Activated effector memory CD4-positive, alpha-beta T cell treated with anti-CD3 and anti-CD28 coated beads, Interleukin-2, amount 50 U/mL, for 16 hours (primary cell): ENCODE measurements around the gene PRSS2.

Experiments used
- DNase-seq: peaks from one replicate; pipeline ENCODE4 v3.0.0-alpha.2; 2020

The PRSS2 gene

DNA sequence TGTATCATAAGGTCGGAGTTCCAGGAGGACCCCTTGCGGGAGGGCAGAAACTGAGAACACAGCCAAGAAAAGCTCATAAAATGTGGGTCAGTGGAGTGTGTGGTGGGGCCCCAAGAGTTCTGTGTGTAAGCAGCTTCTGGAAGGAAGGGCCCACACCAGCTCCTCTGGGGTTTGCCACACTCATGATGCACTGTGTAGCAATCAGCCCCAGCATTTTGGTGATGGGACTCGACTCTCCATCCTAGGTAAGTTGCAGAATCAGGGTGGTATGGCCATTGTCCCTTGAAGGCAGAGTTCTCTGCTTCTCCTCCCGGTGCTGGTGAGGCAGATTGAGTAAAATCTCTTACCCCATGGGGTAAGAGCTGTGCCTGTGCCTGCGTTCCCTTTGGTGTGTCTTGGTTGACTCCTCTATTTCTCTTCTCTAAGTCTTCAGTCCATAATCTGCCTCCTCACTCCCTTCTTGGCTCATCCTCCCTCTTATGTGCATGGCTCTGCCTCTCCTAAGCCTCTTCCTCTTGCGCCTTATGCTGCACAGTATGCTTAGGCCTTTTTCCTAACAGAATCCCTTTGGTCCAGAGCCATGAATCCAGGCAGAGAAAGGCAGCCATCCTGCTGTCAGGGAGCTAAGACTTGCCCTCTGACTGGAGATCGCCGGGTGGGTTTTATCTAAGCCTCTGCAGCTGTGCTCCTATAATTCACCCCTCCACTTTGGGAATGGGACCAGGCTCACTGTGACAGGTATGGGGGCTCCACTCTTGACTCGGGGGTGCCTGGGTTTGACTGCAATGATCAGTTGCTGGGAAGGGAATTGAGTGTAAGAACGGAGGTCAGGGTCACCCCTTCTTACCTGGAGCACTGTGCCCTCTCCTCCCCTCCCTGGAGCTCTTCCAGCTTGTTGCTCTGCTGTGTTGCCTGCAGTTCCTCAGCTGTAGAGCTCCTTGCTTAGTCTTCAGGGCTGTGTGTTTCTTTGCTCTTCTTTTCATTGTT, 17.8 kb downstream of the PRSS2 start:
- no peak for DNase-seq

DNA sequence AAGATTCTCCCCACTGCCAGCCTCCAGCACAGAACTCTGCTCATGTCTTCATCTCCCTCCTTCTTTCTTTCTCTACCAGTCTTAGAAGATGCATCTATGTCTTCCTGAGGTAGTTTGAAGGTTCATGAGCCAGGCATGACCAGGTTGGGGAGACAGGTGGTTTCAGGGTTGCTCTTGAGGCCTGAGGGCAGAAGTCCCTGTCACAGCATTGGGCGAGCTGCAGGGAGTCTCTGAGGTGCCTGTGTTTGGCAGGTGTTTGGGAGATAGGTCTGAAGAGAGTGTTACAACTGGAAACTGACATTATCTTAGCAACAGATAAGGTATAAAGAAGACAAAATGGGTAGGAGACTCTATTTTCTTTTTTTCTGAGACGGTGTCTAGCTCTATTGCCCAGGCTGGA, 18.7 kb downstream of the PRSS2 start:
- no peak for DNase-seq

DNA sequence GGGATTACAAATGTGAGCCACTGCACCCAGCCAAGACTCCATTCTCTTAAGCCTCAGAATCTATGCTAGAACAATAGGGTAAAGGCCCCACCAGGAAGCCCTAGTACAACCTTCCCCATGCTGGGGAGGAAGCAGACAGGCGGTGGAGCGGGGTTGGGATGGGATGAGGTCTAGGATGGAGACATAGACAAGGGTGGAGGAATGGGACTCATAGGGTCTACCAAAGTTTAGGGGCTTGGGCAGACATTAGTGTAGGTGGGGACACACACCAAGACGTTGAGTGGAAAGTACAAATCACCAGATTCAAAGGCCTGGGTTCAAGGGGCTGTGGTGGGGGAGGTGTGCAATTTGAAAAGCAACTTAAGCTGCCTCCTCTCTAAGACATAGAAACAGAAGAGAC, 19.3 kb downstream of the PRSS2 start:
- DNase-seq: no peak

DNA sequence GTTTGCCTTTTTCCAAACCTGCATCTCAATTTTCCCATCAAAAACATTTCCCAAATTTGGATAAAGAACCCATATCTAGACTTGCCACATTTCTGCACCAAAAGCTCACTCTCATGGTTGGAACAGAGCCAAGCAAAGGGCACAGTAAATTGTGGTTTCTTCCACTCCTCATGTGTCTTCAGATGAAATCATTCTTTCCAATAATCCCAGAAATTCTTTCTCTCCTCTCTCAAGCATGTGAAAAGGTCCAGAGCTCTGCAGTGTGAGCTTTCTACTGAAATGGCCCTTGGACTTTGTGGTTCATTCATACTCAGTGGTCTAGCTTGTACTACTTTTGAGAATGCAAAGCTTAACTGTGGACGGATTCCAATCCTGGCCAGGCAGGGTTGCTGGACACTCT, 19.8 kb downstream of the PRSS2 start:
- no peak for DNase-seq

DNA sequence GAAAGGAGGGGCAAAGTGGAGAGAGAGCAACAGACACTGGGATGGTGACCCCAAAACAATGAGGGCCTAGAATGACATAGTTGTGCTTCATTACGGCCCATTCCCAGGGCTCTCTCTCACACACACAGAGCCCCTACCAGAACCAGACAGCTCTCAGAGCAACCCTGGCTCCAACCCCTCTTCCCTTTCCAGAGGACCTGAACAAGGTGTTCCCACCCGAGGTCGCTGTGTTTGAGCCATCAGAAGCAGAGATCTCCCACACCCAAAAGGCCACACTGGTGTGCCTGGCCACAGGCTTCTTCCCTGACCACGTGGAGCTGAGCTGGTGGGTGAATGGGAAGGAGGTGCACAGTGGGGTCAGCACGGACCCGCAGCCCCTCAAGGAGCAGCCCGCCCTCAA, 20.7 kb downstream of the PRSS2 start:
- DNase-seq: no peak

DNA sequence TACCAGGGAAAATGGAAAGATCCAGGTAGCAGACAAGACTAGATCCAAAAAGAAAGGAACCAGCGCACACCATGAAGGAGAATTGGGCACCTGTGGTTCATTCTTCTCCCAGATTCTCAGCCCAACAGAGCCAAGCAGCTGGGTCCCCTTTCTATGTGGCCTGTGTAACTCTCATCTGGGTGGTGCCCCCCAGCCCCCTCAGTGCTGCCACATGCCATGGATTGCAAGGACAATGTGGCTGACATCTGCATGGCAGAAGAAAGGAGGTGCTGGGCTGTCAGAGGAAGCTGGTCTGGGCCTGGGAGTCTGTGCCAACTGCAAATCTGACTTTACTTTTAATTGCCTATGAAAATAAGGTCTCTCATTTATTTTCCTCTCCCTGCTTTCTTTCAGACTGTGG, 21.4 kb downstream of the PRSS2 start:
- no peak for DNase-seq

DNA sequence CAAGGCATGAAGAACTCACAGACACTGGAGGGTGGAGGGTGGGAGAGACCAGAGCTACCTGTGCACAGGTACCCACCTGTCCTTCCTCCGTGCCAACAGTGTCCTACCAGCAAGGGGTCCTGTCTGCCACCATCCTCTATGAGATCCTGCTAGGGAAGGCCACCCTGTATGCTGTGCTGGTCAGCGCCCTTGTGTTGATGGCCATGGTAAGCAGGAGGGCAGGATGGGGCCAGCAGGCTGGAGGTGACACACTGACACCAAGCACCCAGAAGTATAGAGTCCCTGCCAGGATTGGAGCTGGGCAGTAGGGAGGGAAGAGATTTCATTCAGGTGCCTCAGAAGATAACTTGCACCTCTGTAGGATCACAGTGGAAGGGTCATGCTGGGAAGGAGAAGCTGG, 21.8 kb downstream of the PRSS2 start:
- no peak for DNase-seq

DNA sequence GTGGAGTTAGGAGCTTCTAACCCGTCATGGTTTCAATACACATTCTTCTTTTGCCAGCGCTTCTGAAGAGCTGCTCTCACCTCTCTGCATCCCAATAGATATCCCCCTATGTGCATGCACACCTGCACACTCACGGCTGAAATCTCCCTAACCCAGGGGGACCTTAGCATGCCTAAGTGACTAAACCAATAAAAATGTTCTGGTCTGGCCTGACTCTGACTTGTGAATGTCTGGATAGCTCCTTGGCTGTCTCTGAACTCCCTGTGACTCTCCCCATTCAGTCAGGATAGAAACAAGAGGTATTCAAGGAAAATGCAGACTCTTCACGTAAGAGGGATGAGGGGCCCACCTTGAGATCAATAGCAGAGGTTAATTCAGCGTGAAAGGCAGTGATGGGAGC, 22.4 kb downstream of the PRSS2 start:
- no peak for DNase-seq

DNA sequence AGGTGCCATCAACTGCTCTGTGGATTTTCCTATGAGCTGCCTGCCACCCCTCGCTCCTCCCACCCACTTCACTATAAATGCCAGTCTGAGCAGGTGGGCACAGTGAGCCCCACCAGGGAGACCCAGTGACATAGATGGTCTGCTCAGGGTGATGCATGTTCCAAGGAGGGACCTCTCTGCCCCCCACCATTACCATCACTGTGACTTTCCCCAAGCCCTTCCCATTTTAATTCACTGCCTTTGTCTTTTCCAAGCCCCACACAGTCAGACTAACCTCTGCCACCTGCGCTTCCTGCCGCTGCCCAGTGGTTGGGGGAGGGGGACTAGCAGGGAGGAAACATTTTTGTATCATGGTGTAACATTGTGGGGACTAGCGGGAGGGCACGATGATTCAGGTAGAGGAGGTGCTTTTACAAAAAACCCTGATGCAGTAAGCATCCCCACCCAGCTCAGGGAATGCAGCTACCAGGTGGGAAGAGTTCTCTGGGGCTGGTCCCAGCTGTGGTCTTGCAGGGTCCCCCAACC, 24.6 kb downstream of the PRSS2 start:
- peak; percentile 87 for DNase-seq

DNA sequence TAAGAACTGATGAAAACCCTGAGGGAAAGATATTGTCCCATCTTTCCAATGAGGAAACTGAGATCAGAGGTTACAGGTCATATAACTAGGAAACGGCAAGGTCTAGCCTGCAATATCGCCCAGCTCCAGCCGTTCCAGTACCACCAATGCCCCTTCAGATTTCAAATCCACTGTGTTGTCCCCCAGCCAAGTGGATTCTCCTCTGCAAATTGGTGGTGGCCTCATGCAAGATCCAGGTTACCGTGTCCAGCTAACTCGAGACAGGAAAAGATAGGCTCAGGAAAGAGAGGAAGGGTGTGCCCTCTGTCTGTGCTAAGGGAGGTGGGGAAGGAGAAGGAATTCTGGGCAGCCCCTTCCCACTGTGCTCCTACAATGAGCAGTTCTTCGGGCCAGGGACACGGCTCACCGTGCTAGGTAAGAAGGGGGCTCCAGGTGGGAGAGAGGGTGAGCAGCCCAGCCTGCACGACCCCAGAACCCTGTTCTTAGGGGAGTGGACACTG, 25.3 kb downstream of the PRSS2 start:
- no peak for DNase-seq

DNA sequence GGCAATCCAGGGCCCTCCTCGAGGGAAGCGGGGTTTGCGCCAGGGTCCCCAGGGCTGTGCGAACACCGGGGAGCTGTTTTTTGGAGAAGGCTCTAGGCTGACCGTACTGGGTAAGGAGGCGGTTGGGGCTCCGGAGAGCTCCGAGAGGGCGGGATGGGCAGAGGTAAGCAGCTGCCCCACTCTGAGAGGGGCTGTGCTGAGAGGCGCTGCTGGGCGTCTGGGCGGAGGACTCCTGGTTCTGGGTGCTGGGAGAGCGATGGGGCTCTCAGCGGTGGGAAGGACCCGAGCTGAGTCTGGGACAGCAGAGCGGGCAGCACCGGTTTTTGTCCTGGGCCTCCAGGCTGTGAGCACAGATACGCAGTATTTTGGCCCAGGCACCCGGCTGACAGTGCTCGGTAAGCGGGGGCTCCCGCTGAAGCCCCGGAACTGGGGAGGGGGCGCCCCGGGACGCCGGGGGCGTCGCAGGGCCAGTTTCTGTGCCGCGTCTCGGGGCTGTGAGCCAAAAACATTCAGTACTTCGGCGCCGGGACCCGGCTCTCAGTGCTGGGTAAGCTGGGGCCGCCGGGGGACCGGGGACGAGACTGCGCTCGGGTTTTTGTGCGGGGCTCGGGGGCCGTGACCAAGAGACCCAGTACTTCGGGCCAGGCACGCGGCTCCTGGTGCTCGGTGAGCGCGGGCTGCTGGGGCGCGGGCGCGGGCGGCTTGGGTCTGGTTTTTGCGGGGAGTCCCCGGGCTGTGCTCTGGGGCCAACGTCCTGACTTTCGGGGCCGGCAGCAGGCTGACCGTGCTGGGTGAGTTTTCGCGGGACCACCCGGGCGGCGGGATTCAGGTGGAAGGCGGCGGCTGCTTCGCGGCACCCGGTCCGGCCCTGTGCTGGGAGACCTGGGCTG, 26.0 kb downstream of the PRSS2 start:
- DNase-seq: peak; percentile 74

DNA sequence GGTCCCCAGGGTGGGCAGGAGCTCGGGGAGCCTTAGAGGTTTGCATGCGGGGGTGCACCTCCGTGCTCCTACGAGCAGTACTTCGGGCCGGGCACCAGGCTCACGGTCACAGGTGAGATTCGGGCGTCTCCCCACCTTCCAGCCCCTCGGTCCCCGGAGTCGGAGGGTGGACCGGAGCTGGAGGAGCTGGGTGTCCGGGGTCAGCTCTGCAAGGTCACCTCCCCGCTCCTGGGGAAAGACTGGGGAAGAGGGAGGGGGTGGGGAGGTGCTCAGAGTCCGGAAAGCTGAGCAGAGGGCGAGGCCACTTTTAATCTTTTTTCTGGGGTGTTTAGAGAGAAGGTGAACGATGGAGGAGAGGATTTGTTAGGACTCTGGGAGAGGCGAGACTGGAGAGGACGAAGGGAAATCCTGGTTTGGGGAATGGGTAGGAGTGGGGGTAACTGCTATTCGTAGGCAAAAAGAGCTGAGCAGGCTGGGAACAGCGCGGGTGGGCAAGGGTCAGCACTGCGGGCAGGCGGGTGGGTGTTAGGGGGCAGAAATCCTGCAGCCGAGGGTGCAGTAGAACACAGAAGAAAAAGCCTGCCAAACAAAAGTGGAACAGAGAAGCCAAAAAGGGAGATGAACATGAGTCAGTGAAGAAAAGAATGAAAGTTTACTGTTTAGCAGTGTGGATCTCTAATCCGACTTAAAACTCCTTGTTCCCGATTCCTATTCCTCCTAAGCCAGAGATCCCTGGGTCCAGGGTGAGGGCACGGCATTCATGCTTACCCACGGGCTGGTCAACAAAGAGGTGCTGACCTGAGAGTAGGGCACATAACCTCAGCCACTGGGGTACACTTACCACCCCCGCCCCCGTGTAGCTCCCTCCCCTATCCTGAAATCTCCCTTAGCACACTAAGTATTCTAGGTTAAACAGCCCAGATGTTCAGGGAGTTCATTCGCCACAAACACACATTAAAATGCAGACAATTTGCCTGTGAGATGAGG, 26.9 kb downstream of the PRSS2 start:
- DNase-seq: peak; percentile 75

DNA sequence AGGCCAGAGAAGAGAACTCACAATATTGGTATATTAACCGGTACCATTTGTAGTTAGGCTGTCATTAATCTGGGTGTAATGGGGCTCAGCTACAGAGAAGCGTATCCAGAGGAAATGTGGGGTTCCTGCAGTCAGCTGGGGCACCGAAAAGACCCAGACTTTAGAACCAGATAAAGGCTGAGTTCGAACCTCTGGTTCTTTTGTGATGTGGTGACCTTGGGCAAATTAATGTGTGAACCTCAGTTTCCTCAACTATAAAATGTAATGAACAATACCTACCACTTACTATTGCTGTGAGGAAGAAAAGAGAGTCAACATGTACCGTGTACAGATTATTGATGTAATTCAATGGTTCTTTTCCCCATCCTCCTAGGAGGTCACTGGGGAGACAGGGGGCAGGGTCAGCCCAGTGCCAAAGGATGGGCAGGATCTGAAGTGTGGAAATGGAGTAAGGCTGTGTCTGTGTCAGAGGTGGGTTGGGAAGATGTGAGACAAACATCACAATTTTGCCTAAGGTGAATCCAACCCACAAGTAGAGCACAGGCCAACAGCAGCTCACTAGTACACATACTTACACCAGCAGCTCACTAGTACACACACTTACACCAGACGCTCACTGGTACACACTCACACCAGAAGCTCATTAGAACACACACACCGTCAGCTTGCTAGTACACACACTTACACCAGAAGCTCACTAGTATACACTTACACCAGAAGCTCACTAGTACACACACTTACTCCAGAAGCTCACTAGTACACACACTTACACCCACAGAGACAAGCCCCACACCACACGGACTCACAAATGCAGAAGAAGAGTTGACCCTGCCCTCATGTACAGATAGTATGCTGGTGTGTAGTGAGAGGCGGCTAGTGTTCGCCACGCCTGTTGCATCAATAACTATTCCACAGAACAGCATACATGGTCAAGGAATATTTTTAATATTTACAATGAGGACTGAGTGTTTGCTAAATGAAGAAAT, 28.0 kb downstream of the PRSS2 start:
- DNase-seq: peak; percentile 67

DNA sequence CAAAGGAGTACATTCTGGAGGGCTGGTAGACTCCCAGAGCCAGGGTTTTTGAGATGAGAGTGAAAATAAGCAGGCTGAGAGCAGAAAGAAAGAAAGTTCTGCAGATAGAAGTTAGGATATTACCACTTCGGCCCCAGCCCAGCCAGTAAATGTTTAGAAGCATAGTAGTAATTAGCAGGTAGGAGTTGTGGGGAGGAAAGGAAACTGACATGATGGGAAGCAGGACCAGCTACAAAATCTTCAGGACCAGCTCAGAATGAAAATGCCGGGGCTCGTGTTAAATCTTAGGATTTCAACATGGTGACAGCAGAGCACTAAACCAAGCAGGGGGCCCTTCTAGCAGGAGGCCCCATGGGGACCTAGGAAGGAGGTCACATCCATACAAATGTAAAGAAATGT, 28.7 kb downstream of the PRSS2 start:
- no peak for DNase-seq

DNA sequence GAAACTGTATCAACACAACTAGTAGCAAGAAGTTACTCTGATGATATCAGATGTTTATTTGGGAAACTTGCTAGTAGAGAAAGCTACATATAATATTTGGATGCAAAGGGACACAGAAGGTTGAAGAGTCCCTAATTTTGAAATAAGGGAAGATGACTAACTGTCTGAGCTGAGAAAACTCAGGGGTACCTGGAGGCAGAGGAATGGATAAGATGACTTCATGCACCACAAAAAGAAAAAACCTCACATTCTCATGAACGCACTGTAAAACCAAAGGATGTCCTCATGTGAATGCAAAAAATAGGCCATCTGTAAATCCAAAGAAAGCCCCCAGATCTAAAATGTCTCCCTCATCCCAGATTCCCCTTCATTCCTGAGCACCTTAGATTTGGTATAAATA, 29.3 kb downstream of the PRSS2 start:
- no peak for DNase-seq

DNA sequence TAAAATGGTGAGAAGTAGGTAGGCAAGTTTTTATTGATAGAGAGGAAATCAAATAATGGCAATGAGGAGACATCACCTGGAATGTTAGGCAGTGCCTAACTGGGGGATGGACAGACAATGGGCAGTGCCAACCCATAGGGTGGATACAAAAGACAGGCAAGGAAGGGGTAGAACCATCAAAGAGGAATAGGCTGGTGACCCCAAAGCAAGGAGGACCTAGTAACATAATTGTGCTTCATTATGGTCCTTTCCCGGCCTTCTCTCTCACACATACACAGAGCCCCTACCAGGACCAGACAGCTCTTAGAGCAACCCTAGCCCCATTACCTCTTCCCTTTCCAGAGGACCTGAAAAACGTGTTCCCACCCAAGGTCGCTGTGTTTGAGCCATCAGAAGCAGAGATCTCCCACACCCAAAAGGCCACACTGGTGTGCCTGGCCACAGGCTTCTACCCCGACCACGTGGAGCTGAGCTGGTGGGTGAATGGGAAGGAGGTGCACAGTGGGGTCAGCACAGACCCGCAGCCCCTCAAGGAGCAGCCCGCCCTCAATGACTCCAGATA, 30.0 kb downstream of the PRSS2 start:
- no peak for DNase-seq

DNA sequence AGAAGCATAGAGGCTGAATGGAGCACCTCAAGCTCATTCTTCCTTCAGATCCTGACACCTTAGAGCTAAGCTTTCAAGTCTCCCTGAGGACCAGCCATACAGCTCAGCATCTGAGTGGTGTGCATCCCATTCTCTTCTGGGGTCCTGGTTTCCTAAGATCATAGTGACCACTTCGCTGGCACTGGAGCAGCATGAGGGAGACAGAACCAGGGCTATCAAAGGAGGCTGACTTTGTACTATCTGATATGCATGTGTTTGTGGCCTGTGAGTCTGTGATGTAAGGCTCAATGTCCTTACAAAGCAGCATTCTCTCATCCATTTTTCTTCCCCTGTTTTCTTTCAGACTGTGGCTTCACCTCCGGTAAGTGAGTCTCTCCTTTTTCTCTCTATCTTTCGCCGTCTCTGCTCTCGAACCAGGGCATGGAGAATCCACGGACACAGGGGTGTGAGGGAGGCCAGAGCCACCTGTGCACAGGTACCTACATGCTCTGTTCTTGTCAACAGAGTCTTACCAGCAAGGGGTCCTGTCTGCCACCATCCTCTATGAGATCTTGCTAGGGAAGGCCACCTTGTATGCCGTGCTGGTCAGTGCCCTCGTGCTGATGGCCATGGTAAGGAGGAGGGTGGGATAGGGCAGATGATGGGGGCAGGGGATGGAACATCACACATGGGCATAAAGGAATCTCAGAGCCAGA, 31.0 kb downstream of the PRSS2 start:
- no peak for DNase-seq

DNA sequence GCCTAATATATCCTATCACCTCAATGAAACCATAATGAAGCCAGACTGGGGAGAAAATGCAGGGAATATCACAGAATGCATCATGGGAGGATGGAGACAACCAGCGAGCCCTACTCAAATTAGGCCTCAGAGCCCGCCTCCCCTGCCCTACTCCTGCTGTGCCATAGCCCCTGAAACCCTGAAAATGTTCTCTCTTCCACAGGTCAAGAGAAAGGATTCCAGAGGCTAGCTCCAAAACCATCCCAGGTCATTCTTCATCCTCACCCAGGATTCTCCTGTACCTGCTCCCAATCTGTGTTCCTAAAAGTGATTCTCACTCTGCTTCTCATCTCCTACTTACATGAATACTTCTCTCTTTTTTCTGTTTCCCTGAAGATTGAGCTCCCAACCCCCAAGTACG, 31.5 kb downstream of the PRSS2 start:
- no peak for DNase-seq

DNA sequence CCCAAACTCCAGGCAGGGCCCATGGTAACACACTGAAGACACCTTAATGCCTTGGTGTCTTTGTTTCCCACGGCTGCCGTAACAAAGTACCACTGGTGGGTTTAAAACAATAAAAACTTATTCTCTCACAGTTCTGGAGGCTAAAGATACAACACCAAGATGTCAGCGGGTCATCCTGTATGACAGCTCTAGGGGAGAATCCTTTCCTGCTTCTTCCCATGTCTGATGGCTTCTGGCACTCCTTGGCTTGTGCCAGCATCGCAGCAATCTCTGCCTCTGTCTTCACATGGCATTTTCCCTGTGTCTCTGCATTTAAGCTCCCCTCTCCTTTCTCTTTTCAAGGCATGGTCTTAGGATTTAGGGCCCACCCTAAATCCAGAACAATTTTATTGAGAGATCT, 33.1 kb downstream of the PRSS2 start:
- no peak for DNase-seq

DNA sequence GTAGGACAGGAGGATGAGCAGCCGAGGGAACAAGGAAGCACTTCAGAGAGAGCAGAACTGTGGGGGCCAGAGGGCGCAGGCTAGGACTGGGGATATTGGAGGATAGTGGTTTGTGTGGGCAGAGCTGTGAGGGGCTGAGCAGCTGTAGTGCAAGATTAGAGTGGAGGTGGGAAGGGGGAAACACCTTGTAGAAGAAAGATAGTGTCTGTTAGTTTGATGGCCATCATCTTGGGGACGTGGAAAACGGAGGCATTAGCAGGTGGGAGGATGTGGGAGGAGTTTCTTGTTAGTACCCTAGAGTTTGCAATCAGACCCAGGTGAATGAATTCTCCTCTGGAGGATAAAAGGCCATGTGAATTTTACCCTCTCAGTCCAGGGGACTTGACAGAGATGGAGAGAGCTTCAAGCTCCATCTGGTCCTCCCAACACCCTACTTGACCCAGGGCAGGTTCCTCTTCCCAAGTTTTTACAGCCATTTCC, 34.0 kb downstream of the PRSS2 start:
- DNase-seq: peak; percentile 71
